Endothelial cell (in vitro differentiated cells): ENCODE results near the gene NBEA. TPM values are rescaled to one million over a fixed set of nuclear protein-coding genes. Genes with fewer than 3 reads are reported as not detected.

Experiments used
- DNase-seq: peaks from one replicate; pipeline ENCODE4 v3.0.0; 2021; ENCODE audit warnings: low spot score
- H3K27ac Mint-ChIP-seq: one replicate; pipeline ENCODE4 v1.8.0; 2021; ENCODE audit warnings: mixed read lengths, inconsistent platforms; ENCODE audit not compliant: unreplicated experiment
- H3K27me3 Mint-ChIP-seq: one replicate; pipeline ENCODE4 v1.8.0; 2021; ENCODE audit warnings: mild to moderate bottlenecking, moderate library complexity, mixed read lengths, inconsistent platforms; ENCODE audit not compliant: unreplicated experiment
- H3K36me3 Mint-ChIP-seq: one replicate; pipeline ENCODE4 v1.8.0; 2021; ENCODE audit warnings: mild to moderate bottlenecking, low read depth, mixed read lengths, inconsistent platforms; ENCODE audit not compliant: unreplicated experiment
- H3K4me1 Mint-ChIP-seq: one replicate; pipeline ENCODE4 v1.8.0; 2021; ENCODE audit warnings: mild to moderate bottlenecking, mixed read lengths, inconsistent platforms; ENCODE audit not compliant: unreplicated experiment
- H3K4me3 Mint-ChIP-seq: one replicate; pipeline ENCODE4 v1.8.0; 2021; ENCODE audit warnings: mild to moderate bottlenecking, mixed read lengths, inconsistent platforms; ENCODE audit not compliant: unreplicated experiment
- H3K9me3 Mint-ChIP-seq: one replicate; pipeline ENCODE4 v1.8.0; 2021; ENCODE audit warnings: mixed read lengths, inconsistent platforms; ENCODE audit not compliant: unreplicated experiment
- CTCF ChIP-seq: fragments of 200-600 bp; sonication (generic); IDR thresholded peaks from one replicate; pipeline ENCODE4 v1.5.0; 2021; ENCODE audit warnings: antibody characterized with exemption; ENCODE audit not compliant: unreplicated experiment
- total RNA-seq: library from RNA; stranded (reverse); fragmentation: NEBNext Ultra II Directional; extraction: Animal tissue kit (Norgen Biotek cat#: 25700); gene quantifications from one replicate; pipeline ENCODE4 v1.2.1, GENCODE V29; 2021; ENCODE audit not compliant: unreplicated experiment

NBEA gene
- total RNA-seq, 1 donor from 2014 or later: 11.7 TPM

- H3K4me3 Mint-ChIP-seq: no peak overlapping the region
- no peaks in the 10 kb centered on the region for H3K36me3 Mint-ChIP-seq
- H3K4me1 Mint-ChIP-seq: no peaks in the 10 kb centered on the region
- H3K27me3 Mint-ChIP-seq: no peaks in the 10 kb centered on the region
- H3K27ac Mint-ChIP-seq: no peak overlapping the region
- H3K9me3 Mint-ChIP-seq: no peaks in the 10 kb centered on the region
- no peak for DNase-seq
- no peak for TF ChIP-seq CTCF
Measured at GRCh38 chr13:35489050-35489449, 547.0 kb downstream of the NBEA start.

GRCh38 chr13:35496006-35496405, 553.9 kb downstream of the NBEA start:
- Mint-ChIP-seq H3K4me3 (no peak overlapping the region), H3K27ac (no peak overlapping the region), H3K27me3 (no peaks in the 10 kb centered on the region), H3K9me3 (no peaks in the 10 kb centered on the region), H3K4me1 (no peaks in the 10 kb centered on the region), H3K36me3 (no peaks in the 10 kb centered on the region)
- DNase-seq: no peak
- no peak for TF ChIP-seq CTCF

GRCh38 chr13:35496761-35497386, 554.8 kb downstream of the NBEA start:
- no peaks in the 10 kb centered on the region for H3K9me3 Mint-ChIP-seq
- no peaks in the 10 kb centered on the region for H3K27me3 Mint-ChIP-seq
- no peaks in the 10 kb centered on the region for H3K36me3 Mint-ChIP-seq
- no peak for DNase-seq
- H3K4me3 Mint-ChIP-seq: no peak overlapping the region
- H3K27ac Mint-ChIP-seq: no peak overlapping the region
- H3K4me1 Mint-ChIP-seq: no peaks in the 10 kb centered on the region
- TF ChIP-seq CTCF: no peak

- no peak for TF ChIP-seq CTCF
- no peak overlapping the region for H3K27ac Mint-ChIP-seq
Measured at GRCh38 chr13:35498231-35498630, 556.2 kb downstream of the NBEA start.

GRCh38 chr13:35499196-35499662, 557.2 kb downstream of the NBEA start:
- no peaks in the 10 kb centered on the region for H3K27me3 Mint-ChIP-seq
- H3K27ac Mint-ChIP-seq: no peak overlapping the region
- H3K4me1 Mint-ChIP-seq: no peaks in the 10 kb centered on the region
- DNase-seq: no peak
- TF ChIP-seq CTCF: no peak
- H3K4me3 Mint-ChIP-seq: no peak overlapping the region
- H3K9me3 Mint-ChIP-seq: no peaks in the 10 kb centered on the region
- no peaks in the 10 kb centered on the region for H3K36me3 Mint-ChIP-seq

More at GRCh38 chr13:35498231-35498630, 556.2 kb downstream of the NBEA start:
- H3K4me3 Mint-ChIP-seq: no peak overlapping the region
- H3K9me3 Mint-ChIP-seq: no peaks in the 10 kb centered on the region
- no peaks in the 10 kb centered on the region for H3K27me3 Mint-ChIP-seq
- H3K4me1 Mint-ChIP-seq: no peaks in the 10 kb centered on the region
- no peak for DNase-seq
- H3K36me3 Mint-ChIP-seq: no peaks in the 10 kb centered on the region
